GM23338 (cell line): ENCODE results near the gene RGS6.

Source experiments
- CREB1 ChIP-seq: fragments of 250-450 bp; sonication (Bioruptor Pico); IDR thresholded peaks from 2 replicates; pipeline ENCODE4 v1.5.0; 2020; ENCODE audit warnings: low read depth, mild to moderate bottlenecking, moderate library complexity
- CTCF ChIP-seq, 2 experiments: fragments of 200-600 bp in 1 of 2; sonication (generic) in 1 of 2; conservative IDR thresholded peaks; 2 replicates each; pipeline versions ENCODE4 v1.5.1 to v1.6.1; 2016 to 2017; ENCODE audit warnings: antibody characterized with exemption in 2 of 2, low read depth in 2 of 2, mild to moderate bottlenecking in 2 of 2, moderate library complexity in 1 of 2
- ETS1 ChIP-seq: IDR thresholded peaks from 2 replicates; pipeline ENCODE4 v1.6.1; 2016; ENCODE audit warnings: antibody characterized with exemption
- EZH2 ChIP-seq: fragments of 200-600 bp; sonication (generic); IDR thresholded peaks from one replicate; pipeline ENCODE4 v1.8.0; 2017; ENCODE audit warnings: antibody characterized with exemption, mild to moderate bottlenecking, low read depth; ENCODE audit not compliant: unreplicated experiment
- EZH2phosphoT487 ChIP-seq: fragments of 200-600 bp; sonication (generic); IDR thresholded peaks from one replicate; pipeline ENCODE4 v1.8.1; 2018; ENCODE audit warnings: antibody characterized with exemption; ENCODE audit not compliant: unreplicated experiment
- JUNB ChIP-seq: IDR thresholded peaks from one replicate; pipeline ENCODE4 v1.6.1; 2016; ENCODE audit warnings: antibody characterized with exemption; ENCODE audit not compliant: unreplicated experiment
- POLR2AphosphoS5 ChIP-seq: IDR thresholded peaks from 2 replicates; pipeline ENCODE4 v1.6.1; 2016; ENCODE audit warnings: antibody characterized with exemption, low read depth
- REST ChIP-seq: IDR thresholded peaks from one replicate; pipeline ENCODE4 v1.6.1; 2018; ENCODE audit warnings: antibody characterized with exemption; ENCODE audit not compliant: unreplicated experiment
- STAT1 ChIP-seq: IDR thresholded peaks from one replicate; pipeline ENCODE4 v1.6.1; 2016; ENCODE audit warnings: antibody characterized with exemption; ENCODE audit not compliant: unreplicated experiment
- ZNF114 ChIP-seq: fragments of 250-450 bp; sonication (Bioruptor Pico); IDR thresholded peaks from 2 replicates; pipeline ENCODE4 v1.5.0; 2020; ENCODE audit warnings: mild to moderate bottlenecking, moderate library complexity

GRCh38 chr14:72528863-72529175 is 596.6 kb downstream of the RGS6 start:
- TF ChIP-seq EZH2phosphoT487 (no peak), CREB1 (no peak), CTCF (conservative IDR thresholded peaks at IDR 0.05; ENCODE audit: low read depth in 2 of 2) (no peak), JUNB (no peak), EZH2 (no peak), ZNF114 (CRISPR knock-in tag) (no peak), POLR2AphosphoS5 (no peak), REST (no peak), STAT1 (no peak), ETS1 (no peak)
